ENCODE results near the gene DTNBP1. TPM values are rescaled to one million over a fixed set of nuclear protein-coding genes. Genes with fewer than 3 reads are reported as not detected.

The DTNBP1 gene
- total and polyA plus RNA-seq, 2 donors (not counting 3 experiments of a cell fraction or from before 2014, with no cell fraction given): 24.3 to 28.9 TPM

DNA sequence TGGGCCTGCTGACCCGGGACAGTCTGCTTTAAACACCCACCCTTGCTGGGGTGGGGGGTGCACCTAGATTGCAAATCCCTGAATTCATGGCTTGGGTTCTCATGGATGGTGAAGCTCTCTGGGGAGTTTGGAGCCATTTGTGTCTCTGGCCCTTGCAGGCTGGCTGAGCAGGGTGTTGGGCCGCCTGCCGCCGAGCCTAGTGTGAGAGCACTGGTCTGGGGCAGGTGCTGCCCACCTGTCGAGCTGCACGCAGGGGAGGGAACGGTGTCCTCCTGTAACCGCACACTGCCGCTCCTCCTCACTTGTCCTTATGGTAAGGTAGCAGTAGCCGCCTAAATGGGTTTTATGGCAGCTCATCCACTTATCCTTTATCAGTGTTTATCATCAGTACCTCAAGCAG lies 143.9 kb downstream of the DTNBP1 start:
- dilution Hi-C loops (cut with MboI; ENCODE audit: extremely low pct_ligation_motif_present, low sequenced_read_pairs): no loop called here
- no peak overlapping the region for H3K9ac ChIP-seq (replicated peaks; ENCODE audit: extremely low read depth, insufficient read depth, low read length)
- H2AFZ ChIP-seq (ENCODE audit: low read depth, low read length): no peak overlapping the region
- no peak overlapping the region for H3K4me3 ChIP-seq (replicated peaks in 1 of 3; ENCODE audit: insufficient read depth in 1 of 3, low read depth in 1 of 3, low read length in 3 of 3)
- H3K9me1 ChIP-seq (replicated peaks; ENCODE audit: control insufficient read depth, extremely low read depth, insufficient read depth, low read length): no peaks in the 10 kb centered on the region
- BruUV-seq (replicated peaks): no TSS peak
- no peaks in the 10 kb centered on the region for H3K79me2 ChIP-seq (ENCODE audit: control insufficient read depth, insufficient read depth, low read length)
- CTCF ChIA-PET: interaction anchor here (1.2 kb wide), 1 partner anchor 26 kb away, joined by 3 read pairs; no protein-coding TSS in a partner anchor
- DNase-seq (ENCODE audit: low read depth, low spot score) (no peak), FAIRE-seq (no peak)
- intact Hi-C loops (cut with micrococcal nuclease): no loop called here
- H4K20me1 ChIP-seq (replicated peaks; ENCODE audit: control insufficient read depth, extremely low read depth, insufficient read depth, low read length): no peaks in the 10 kb centered on the region
- peaks cover 5 to 20% of the 10 kb centered on the region in 2 experiments for H3K36me3 ChIP-seq (ENCODE audit: control insufficient read depth in 2 of 2, extremely low read depth in 1 of 2, insufficient read depth in 2 of 2, low read length in 2 of 2)
- H3K4me2 ChIP-seq (ENCODE audit: insufficient read depth, low read length): no peak overlapping the region
- H3K9me3 ChIP-seq (replicated peaks; ENCODE audit: control insufficient read depth, insufficient read depth, low read length): no peaks in the 10 kb centered on the region
- no peaks in the 10 kb centered on the region for H3K4me1 ChIP-seq (ENCODE audit: control insufficient read depth, extremely low read depth, insufficient read depth, low read length)
- no peak for TF ChIP-seq MYC (IDR thresholded peaks at IDR 0.05; ENCODE audit: low read depth, low read length)
- no peak for TF ChIP-seq FOS (IDR thresholded peaks at IDR 0.05; ENCODE audit: borderline replicate concordance, insufficient read depth, low read length)
- TF ChIP-seq POLR2AphosphoS5 (IDR thresholded peaks at IDR 0.05; ENCODE audit: insufficient read depth, low read depth, low read length): no peak
- no peak for TF ChIP-seq GATA2 (IDR thresholded peaks at IDR 0.05; ENCODE audit: insufficient read depth, insufficient read length, low read depth, low read length)
- TF ChIP-seq, protein P1, sequence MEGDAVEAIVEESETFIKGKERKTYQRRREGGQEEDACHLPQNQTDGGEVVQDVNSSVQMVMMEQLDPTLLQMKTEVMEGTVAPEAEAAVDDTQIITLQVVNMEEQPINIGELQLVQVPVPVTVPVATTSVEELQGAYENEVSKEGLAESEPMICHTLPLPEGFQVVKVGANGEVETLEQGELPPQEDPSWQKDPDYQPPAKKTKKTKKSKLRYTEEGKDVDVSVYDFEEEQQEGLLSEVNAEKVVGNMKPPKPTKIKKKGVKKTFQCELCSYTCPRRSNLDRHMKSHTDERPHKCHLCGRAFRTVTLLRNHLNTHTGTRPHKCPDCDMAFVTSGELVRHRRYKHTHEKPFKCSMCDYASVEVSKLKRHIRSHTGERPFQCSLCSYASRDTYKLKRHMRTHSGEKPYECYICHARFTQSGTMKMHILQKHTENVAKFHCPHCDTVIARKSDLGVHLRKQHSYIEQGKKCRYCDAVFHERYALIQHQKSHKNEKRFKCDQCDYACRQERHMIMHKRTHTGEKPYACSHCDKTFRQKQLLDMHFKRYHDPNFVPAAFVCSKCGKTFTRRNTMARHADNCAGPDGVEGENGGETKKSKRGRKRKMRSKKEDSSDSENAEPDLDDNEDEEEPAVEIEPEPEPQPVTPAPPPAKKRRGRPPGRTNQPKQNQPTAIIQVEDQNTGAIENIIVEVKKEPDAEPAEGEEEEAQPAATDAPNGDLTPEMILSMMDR (IDR thresholded peaks at IDR 0.05; ENCODE audit: extremely low read depth in 1 of 2, insufficient read depth in 1 of 2, low read depth in 1 of 2, low read length in 2 of 2): no peak
- TF ChIP-seq EZH2 (IDR thresholded peaks at IDR 0.05; ENCODE audit: borderline replicate concordance, low read depth, low read length, severe bottlenecking): no peak
- TF ChIP-seq, protein P2, sequence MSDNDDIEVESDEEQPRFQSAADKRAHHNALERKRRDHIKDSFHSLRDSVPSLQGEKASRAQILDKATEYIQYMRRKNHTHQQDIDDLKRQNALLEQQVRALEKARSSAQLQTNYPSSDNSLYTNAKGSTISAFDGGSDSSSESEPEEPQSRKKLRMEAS (IDR thresholded peaks at IDR 0.05; ENCODE audit: insufficient read depth, insufficient read length): no peak
- no peak for TF ChIP-seq POLR2A (IDR thresholded peaks at IDR 0.05; ENCODE audit: low read depth, low read length)
- TF ChIP-seq JUN (IDR thresholded peaks at IDR 0.05; ENCODE audit: borderline replicate concordance, insufficient read depth, insufficient read length, low read depth): no peak
- no peaks in the 10 kb centered on the region for H3K27me3 ChIP-seq (ENCODE audit: control insufficient read depth in 2 of 2, insufficient read depth in 2 of 2, low read length in 2 of 2)
- H3K27ac ChIP-seq (ENCODE audit: insufficient read depth, low read depth, low read length): no peak overlapping the region
- POLR2A ChIA-PET: no interaction called here
